IPS-15b (cell line): ENCODE data around the gene NBDY.
"Not testable (repeated sequence)": the region's sequence is repeated elsewhere in the genome, so short reads cannot be mapped to it uniquely, and the experiment has no call there.

ENCODE experiments used
- H3K27me3 ChIP-seq: one replicate; pipeline ENCODE4 v1.6.1; 2013; ENCODE audit warnings: low read length; ENCODE audit not compliant: control insufficient read depth, insufficient read depth
- H3K36me3 ChIP-seq: one replicate; pipeline ENCODE4 v1.6.1; 2013; ENCODE audit warnings: low read length; ENCODE audit not compliant: control insufficient read depth, insufficient read depth
- H3K4me1 ChIP-seq: one replicate; pipeline ENCODE4 v1.6.1; 2013; ENCODE audit warnings: mild to moderate bottlenecking, low read length; ENCODE audit not compliant: control insufficient read depth, insufficient read depth
- H3K4me3 ChIP-seq: one replicate; pipeline ENCODE4 v1.5.1; 2013; ENCODE audit warnings: low read depth, low read length
- H3K9ac ChIP-seq: one replicate; pipeline ENCODE4 v1.6.1; 2013; ENCODE audit warnings: low read depth, mild to moderate bottlenecking, low read length
- H3K9me3 ChIP-seq: one replicate; pipeline ENCODE4 v1.6.1; 2013; ENCODE audit warnings: mild to moderate bottlenecking, low read length; ENCODE audit not compliant: control insufficient read depth, insufficient read depth

NBDY gene

GRCh38 chrX:56798866-56799758 lies 70.1 kb downstream of the NBDY start:
- Histone ChIP-seq H3K27me3 (no peaks in the 10 kb centered on the region), H3K4me3 (no peak overlapping the region), H3K36me3 (peaks cover 2% of the 10 kb centered on the region), H3K9me3 (peaks cover 5% of the 10 kb centered on the region), H3K9ac (no peak overlapping the region), H3K4me1 (no peaks in the 10 kb centered on the region)

GRCh38 chrX:56800307-56800706 lies 71.3 kb downstream of the NBDY start:
- Histone ChIP-seq H3K4me3 (no peak overlapping the region), H3K9ac (no peak overlapping the region), H3K27me3 (no peaks in the 10 kb centered on the region), H3K36me3 (peaks cover 2% of the 10 kb centered on the region), H3K9me3 (peaks cover 5% of the 10 kb centered on the region), H3K4me1 (no peaks in the 10 kb centered on the region)

GRCh38 chrX:56800801-56801200 lies 71.8 kb downstream of the NBDY start:
- H3K9ac ChIP-seq, result no peak overlapping the region
- no peak overlapping the region for H3K4me3 ChIP-seq
- H3K27me3 ChIP-seq, result no peaks in the 10 kb centered on the region
- peaks cover 5% of the 10 kb centered on the region for H3K9me3 ChIP-seq
- no peaks in the 10 kb centered on the region for H3K4me1 ChIP-seq
- H3K36me3 ChIP-seq, result peaks cover 2% of the 10 kb centered on the region

- H3K9ac ChIP-seq, result no peak overlapping the region
- H3K9me3 ChIP-seq, result peaks cover 5% of the 10 kb centered on the region
- H3K4me1 ChIP-seq, result no peaks in the 10 kb centered on the region
- no peak overlapping the region for H3K4me3 ChIP-seq
- no peaks in the 10 kb centered on the region for H3K27me3 ChIP-seq
- H3K36me3 ChIP-seq, result peaks cover 2% of the 10 kb centered on the region
These were observed 73.4 kb downstream of the NBDY start for GRCh38 chrX:56802428-56802827.

- Histone ChIP-seq H3K9ac (no peak overlapping the region), H3K9me3 (peaks cover 5% of the 10 kb centered on the region), H3K4me3 (no peak overlapping the region), H3K4me1 (no peaks in the 10 kb centered on the region), H3K36me3 (peaks cover 2% of the 10 kb centered on the region), H3K27me3 (no peaks in the 10 kb centered on the region)
These were observed 74.1 kb downstream of the NBDY start for GRCh38 chrX:56802921-56803849.

GRCh38 chrX:56803850-56804681 lies 75.0 kb downstream of the NBDY start:
- no peak overlapping the region for H3K4me3 ChIP-seq
- H3K27me3 ChIP-seq, result no peaks in the 10 kb centered on the region
- no peaks in the 10 kb centered on the region for H3K9me3 ChIP-seq
- peaks cover 2% of the 10 kb centered on the region for H3K36me3 ChIP-seq
- H3K4me1 ChIP-seq, result no peaks in the 10 kb centered on the region
- no peak overlapping the region for H3K9ac ChIP-seq

- Histone ChIP-seq H3K9ac (no peak overlapping the region), H3K4me1 (no peaks in the 10 kb centered on the region), H3K9me3 (no peaks in the 10 kb centered on the region), H3K4me3 (no peak overlapping the region), H3K27me3 (no peaks in the 10 kb centered on the region), H3K36me3 (peaks cover 2% of the 10 kb centered on the region)
These were observed 75.8 kb downstream of the NBDY start for GRCh38 chrX:56804867-56805266.

GRCh38 chrX:56805399-56805798 lies 76.4 kb downstream of the NBDY start:
- H3K9ac ChIP-seq, result no peak overlapping the region
- no peaks in the 10 kb centered on the region for H3K27me3 ChIP-seq
- H3K9me3 ChIP-seq, result no peaks in the 10 kb centered on the region
- H3K4me1 ChIP-seq, result no peaks in the 10 kb centered on the region
- H3K36me3 ChIP-seq, result peaks cover 2% of the 10 kb centered on the region
- no peak overlapping the region for H3K4me3 ChIP-seq

- H3K27me3 ChIP-seq, H3K36me3 ChIP-seq, H3K9ac ChIP-seq, H3K9me3 ChIP-seq, H3K4me1 ChIP-seq, H3K4me3 ChIP-seq: not testable (repeated sequence)
These were observed 77.1 kb downstream of the NBDY start for GRCh38 chrX:56806176-56806575.

GRCh38 chrX:56811599-56811998 lies 82.6 kb downstream of the NBDY start:
- Histone ChIP-seq H3K36me3 (no peaks in the 10 kb centered on the region), H3K9me3 (no peaks in the 10 kb centered on the region), H3K4me3 (no peak overlapping the region), H3K9ac (no peak overlapping the region), H3K4me1 (no peaks in the 10 kb centered on the region), H3K27me3 (no peaks in the 10 kb centered on the region)

GRCh38 chrX:56812515-56813105 lies 83.6 kb downstream of the NBDY start:
- H3K9me3 ChIP-seq, result no peaks in the 10 kb centered on the region
- no peak overlapping the region for H3K9ac ChIP-seq
- no peaks in the 10 kb centered on the region for H3K27me3 ChIP-seq
- H3K4me1 ChIP-seq, result no peaks in the 10 kb centered on the region
- H3K4me3 ChIP-seq, result no peak overlapping the region
- H3K36me3 ChIP-seq, result no peaks in the 10 kb centered on the region
